Activated CD4-positive, alpha-beta T cell treated with anti-CD3 and anti-CD28 coated beads for 1 hour (primary cell): ENCODE data around the gene CACNG3.
"Not testable (repeated sequence)": the region's sequence is repeated elsewhere in the genome, so short reads cannot be mapped to it uniquely, and the experiment has no call there.

Source experiments
- DNase-seq: peaks from one replicate; pipeline ENCODE4 v3.0.0-alpha.2; 2020

CACNG3 gene

GRCh38 chr16:24337013-24337412, 80.9 kb downstream of the CACNG3 start:
- DNase-seq: no peak

DNA sequence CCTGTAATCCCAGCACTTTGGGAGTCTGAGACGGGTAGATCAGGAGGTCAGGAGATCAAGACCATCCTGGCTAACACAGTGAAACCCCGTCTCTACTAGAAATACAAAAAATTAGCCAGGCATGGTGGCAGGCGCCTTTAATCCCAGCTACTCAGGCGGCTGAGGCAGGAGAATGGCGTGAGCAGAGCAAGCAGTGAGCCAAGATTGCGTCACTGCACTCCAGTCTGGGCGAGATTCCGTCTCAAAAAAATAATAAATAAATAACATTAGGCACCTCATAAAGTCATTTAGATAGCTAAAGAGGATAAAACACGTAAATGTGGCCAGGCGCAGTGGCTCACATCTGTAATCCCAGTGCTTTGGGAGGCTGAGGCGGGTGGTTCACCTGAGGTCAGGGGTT, 87.7 kb downstream of the CACNG3 start:
- not testable (repeated sequence) for DNase-seq

DNA sequence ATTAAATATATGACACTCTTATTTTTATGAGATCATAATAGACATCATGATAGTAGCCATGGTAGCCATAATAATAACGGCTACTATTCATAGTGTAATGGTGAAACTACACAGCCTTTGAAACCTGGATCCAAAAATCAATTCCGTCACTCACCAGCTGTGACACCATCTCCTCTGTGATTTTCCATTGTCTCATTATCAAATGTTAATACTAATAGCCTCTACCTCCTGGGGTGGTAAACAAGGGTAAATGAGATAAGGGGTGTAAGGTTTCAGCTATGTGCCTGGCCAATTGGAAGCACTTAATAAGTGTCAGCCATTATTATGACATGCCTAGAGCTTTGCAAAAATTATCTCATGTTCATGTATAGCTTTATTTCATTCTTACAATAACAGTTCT, 88.6 kb downstream of the CACNG3 start:
- DNase-seq: no peak

DNA sequence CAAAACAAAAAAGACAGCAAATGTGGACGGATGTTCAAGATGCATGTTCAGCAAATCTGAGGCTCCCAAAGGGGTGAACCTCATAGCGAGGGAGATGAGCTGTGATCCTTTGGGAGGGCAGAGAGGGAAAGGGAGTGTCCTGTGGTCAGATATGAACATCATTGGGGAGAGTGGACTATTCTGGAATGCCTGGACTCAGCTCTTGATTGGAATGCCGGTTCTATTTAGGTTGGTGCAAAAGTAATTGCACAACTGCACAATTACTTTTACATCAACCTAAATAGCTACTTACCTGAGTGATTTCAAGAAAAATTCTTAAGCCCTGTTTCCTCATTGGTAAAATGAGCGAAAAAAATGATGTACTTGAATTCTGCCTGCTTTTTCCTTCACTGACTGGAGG, 89.6 kb downstream of the CACNG3 start:
- DNase-seq: no peak

DNA sequence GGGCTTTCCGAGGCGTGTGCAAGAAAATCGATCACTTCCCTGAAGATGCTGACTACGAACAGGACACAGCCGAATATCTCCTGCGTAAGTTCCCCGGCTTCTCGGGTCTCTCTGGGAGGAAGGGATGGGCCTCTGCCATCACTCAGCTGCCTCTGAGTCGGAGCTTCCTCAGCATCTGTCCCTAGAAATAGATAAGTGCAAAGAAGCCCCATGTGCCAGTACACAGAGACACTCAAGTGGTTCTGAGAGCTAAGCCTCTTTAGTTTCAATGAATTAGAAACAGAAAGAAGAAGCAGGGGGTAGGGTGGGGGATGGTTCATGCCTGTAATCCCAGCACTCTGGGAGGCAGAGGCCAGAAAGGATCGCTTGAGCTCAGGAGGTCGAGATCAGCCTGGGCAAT, 90.6 kb downstream of the CACNG3 start:
- DNase-seq: no peak

- no peak for DNase-seq
Observed at GRCh38 chr16:24347556-24347955, 91.4 kb downstream of the CACNG3 start.

DNA sequence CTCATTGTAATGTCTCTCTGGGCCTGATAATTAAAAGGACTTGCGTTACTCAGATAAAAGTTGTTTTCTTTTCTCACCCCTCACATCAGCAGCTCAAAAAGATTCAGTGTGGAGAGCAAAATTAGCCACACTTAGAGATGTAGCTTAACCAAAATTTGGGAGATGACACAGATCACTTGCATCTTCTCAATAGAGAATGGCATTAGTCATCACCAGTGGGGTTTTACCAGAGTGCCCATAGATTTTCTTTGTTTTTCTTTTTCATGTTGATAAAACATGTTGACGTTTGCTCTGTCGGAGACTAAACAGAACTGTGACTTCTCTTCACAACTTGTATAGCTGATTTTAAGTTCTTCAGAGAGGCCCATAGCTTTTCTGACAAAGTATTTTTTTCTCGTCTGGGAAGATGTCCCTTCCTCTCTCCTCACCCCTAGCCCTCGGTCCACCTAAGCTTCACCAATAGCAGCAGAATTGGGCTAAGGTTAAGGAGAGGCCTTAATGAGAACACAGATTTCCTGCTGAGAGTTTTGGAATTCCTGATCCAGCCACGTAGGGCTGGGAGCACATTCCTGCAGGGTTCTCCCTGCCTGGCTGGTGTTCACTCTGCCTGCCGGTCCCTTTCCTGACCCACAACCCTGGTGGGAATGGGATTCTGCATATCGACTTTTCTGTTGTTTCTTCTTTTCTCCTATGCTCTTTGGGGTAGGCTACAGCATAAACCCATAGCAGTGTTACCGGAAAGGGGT, 92.6 kb downstream of the CACNG3 start:
- no peak for DNase-seq

DNA sequence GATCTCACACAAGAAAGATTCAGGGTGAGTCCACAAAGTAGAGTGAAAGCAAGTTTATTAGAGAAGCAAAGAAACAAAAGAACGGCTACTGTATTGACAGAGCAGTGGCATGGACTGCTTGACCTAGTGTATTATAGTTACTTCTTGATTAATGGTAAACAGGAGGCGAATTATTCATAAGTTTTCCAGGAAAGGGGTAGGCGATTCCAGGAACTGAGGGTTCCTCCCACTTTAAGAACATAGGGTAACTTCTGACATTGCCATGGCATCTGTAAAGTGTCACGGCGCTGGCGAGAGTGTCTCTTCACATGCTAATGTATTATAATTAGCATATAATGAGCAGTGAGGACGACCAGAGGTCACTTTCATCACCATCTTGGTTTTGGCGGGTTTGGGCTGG, 93.2 kb downstream of the CACNG3 start:
- DNase-seq: no peak

GRCh38 chr16:24352746-24353145, 96.6 kb downstream of the CACNG3 start:
- no peak for DNase-seq

DNA sequence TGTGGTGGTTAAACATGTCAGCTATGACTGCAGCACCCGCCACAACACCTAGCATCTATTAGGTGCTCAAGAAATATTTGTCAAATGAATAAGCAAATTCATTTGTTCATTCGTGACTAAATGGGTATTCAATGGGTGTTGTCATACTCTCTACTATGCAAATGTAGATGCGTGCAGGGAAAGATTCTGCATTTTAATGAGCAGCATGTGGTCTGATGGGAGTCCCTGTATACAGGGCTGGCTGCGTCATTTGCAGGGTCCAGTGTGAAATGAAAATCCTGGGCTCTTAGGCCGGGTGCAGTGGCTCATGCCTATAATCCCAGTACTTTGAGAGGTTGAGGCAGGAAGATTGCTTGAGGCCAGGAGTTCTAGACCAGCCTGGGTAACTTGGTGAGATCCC, 97.5 kb downstream of the CACNG3 start:
- no peak for DNase-seq

- DNase-seq: no peak
Observed at GRCh38 chr16:24357511-24357910, 101.4 kb downstream of the CACNG3 start.

DNA sequence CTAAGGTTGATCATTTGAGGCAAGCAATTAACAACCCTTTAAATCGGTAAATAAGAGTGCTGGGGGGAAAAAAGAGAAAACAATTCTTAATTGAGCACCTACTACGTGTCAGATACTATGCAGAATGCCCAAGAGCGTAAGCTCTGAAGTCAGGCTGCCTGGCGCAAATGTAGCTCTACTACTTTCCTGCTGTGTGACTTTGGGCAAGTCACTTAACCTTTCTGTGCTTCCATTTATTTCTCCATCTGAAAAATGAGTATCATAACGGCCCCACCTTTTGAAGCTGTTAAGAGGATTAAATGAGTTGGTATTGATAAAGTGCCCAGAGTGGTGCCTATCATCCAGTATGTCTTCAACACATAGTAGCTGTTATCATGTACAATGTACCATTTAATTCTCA, 102.0 kb downstream of the CACNG3 start:
- DNase-seq: no peak

GRCh38 chr16:24359490-24359889, 103.4 kb downstream of the CACNG3 start:
- no peak for DNase-seq

DNA sequence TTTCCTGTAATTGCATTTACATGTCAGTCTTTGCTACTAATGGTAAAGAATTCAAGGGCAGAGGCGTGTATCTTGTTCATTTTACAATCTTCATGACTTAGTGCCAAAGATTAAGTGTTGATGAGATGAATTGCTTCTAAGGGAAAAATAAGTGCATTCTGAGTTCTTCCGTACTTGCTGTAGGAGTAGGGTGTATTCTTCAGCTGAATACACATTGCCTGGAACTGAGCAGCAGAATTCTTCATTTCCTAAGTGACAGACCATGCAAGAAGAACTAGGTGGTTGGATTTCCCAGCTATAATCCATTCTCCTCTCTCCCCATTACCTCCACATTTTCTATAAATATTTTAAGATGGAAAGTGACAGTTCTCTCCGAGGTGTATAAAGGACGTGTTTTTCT, 104.8 kb downstream of the CACNG3 start:
- no peak for DNase-seq

- DNase-seq: no peak
Observed at GRCh38 chr16:24364596-24364995, 108.5 kb downstream of the CACNG3 start.

DNA sequence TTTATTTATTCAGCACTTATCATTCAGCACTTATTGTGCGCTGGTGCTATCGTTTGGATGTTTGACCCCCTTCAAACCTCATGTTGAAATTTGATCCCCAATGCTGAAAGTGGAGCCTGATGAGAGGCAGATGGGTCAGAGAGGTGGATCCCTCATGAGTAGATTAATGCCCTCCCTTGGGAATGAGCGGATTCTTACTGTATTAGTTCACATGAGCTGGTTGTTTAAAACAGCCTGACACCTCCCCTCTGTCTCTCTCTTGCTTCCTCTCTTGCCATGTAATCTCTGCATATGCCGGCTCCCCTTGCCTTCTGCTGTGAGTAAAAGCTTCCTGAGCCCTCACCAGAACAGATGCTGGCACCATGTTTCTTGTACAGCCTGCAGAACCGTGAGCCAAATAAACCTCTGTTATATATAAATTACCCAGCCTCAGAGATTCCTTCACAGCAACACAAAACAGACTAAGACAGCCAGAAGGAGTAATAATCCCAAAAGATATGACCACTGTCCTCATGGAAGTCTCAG, 111.1 kb downstream of the CACNG3 start:
- DNase-seq: no peak

DNA sequence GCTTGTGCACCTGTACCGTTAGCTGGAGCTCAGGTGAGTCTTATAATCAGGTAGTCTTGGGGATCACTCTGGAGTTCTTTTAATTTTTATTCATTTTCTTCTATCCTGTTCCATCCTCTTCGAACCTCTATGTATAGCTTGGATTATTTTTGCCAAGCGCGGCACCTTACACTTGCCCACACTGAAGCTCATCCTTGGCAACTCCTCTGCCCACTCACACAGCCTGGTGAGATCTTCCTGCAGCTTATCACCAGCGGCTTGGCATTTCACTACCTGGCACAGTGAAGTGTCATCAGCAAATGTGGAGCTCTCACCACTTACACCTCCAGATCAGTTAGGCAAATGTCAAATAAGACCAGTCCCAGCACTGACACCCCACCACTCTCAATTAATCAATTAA, 116.7 kb downstream of the CACNG3 start:
- DNase-seq: no peak

- no peak for DNase-seq
Observed at GRCh38 chr16:24378999-24379398, 122.9 kb downstream of the CACNG3 start.

- no peak for DNase-seq
Observed at GRCh38 chr16:24381470-24382118, 125.5 kb downstream of the CACNG3 start.

DNA sequence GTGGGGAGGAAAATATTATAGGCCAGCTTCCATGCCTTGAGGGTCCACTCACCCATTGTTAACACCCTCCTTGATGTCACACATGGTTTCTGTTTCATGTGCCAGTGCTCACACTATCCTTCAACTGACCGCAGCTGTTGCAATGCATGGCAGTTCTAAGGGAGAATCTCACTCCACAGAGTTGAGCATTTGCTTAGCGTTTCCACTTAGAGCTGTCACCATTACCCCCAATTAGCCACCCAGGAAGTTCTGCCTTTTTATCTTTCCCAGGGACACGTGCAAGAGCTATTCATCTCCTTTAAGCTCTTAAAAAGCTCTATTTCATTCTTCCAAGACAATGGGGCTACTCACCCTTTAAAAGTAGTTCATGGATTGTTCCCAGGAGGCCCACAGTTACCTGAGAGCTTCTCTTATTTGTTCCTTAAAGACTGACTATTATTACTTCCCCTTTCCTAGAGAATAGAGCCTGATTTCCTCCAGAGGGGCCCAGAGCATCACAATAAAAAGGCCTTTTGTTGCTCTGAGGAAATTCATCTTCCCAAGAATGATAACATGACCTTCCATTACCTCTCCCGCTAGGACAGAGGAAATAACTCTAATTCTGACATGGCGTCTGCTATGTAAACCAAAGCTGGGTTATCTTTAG, 126.8 kb downstream of the CACNG3 start:
- DNase-seq: no peak

DNA sequence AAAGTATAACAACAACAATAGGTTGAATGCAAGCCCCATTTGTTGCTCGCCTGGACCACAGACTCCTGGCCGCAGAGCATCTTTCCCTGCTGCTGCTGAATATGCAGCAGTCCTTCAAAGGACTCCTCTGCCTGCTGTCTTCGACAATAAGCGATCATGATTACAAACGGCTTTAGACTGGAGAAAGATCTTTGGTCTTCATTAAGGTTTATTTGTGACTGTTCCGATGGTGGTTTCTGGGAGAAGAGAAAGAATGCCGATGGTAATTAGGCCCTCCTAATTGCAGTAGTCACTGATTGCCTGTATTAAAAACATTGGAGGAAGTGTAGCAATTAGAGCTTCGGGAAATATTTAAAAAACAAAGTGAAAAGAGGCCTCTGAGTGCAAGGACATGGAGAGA, 138.2 kb downstream of the CACNG3 start:
- DNase-seq: no peak

- DNase-seq: no peak
Observed at GRCh38 chr16:24396350-24397271, 140.5 kb downstream of the CACNG3 start.

GRCh38 chr16:24409045-24409444, 152.9 kb downstream of the CACNG3 start:
- no peak for DNase-seq
